GM10248 (cell line): ENCODE data around the gene KIAA0513.

Source experiments
- CTCF ChIA-PET: fragments of 300-600 bp; sonication (Branson Sonifier 250); formaldehyde crosslinking; extraction: SDS; loops from one replicate; lab custom pipeline; 2021; ENCODE audit warnings: antibody characterized with exemption; lab: Yijun Ruan, JAX
- POLR2A ChIA-PET: fragments of 350-650 bp; sonication (Branson Sonifier 250); formaldehyde crosslinking; extraction: SDS; loops from one replicate; lab custom pipeline; 2020; ENCODE audit warnings: antibody characterized with exemption; lab: Yijun Ruan, JAX
- DNase-seq: peaks from one replicate; pipeline ENCODE4 v3.0.0; 2012; ENCODE audit errors: extremely low spot score
- TF ChIP-seq, protein P1 (sequence below): IDR thresholded peaks from 2 replicates; pipeline ENCODE4 v1.5.1; 2012; ENCODE audit warnings: mild to moderate bottlenecking, low read depth; ENCODE audit errors: extremely low read depth, missing control alignments, control extremely low read depth

Gene KIAA0513

DNA sequence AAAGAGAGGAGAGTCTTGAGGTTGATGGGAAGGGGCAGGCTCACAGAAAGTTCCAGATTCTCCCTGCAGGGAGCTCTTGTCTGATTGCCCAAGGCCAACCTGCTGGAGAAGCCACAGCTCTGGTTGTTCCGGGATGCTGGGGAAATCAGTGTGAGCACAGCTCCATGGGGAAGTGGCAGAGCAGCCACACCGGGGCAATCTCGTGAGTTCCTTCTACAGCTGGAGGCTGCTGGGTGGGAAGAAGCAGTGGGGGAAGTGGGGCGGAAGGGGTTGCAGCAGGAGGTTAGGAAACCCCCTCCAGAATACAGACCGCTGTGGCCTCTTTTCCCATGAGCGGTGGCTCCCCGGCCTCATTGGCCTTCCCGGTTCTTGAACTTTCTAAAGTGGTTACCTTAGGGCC, 34.0 kb downstream of the KIAA0513 start:
- ChIA-PET POLR2A (no interaction called here), CTCF (interaction anchor here (1.2 to 7.1 kb wide), 3 partner anchors 25 to 54 kb away, joined by 3 to 51 read pairs (median 6); no protein-coding TSS in a partner anchor)
- DNase-seq = no peak
- TF ChIP-seq, protein P1, sequence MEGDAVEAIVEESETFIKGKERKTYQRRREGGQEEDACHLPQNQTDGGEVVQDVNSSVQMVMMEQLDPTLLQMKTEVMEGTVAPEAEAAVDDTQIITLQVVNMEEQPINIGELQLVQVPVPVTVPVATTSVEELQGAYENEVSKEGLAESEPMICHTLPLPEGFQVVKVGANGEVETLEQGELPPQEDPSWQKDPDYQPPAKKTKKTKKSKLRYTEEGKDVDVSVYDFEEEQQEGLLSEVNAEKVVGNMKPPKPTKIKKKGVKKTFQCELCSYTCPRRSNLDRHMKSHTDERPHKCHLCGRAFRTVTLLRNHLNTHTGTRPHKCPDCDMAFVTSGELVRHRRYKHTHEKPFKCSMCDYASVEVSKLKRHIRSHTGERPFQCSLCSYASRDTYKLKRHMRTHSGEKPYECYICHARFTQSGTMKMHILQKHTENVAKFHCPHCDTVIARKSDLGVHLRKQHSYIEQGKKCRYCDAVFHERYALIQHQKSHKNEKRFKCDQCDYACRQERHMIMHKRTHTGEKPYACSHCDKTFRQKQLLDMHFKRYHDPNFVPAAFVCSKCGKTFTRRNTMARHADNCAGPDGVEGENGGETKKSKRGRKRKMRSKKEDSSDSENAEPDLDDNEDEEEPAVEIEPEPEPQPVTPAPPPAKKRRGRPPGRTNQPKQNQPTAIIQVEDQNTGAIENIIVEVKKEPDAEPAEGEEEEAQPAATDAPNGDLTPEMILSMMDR = no peak

GRCh38 chr16:85062323-85062722, 34.7 kb downstream of the KIAA0513 start:
- TF ChIP-seq, protein P1 = no peak
- CTCF ChIA-PET = interaction anchor here (1.2 to 2.4 kb wide), 2 partner anchors 32 to 53 kb away, joined by 3 to 6 read pairs; no protein-coding TSS in a partner anchor
- no peak for DNase-seq
- POLR2A ChIA-PET = no interaction called here

DNA sequence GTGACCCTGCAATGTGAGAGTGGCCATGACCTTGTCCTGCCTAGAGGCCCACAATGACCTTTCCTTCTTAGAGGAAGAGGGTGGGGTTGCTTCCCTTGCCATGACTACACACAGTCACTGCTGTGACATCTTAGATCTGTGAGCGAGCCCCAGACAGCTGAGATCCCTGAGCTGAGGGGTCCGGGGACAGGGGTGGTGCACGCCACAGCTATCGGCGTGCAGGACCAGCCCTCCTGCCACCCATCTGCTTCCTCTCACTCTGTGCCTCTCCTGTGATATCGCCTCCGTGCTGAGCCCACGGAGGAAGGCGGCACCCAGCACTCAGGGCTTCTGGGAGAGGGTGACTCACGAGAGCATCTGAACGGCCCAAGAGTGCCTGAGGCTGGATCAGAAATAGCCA, 35.2 kb downstream of the KIAA0513 start:
- TF ChIP-seq, protein P1 = no peak
- CTCF ChIA-PET = interaction anchor here (2.4 kb wide), 1 partner anchor 52 kb away, joined by 6 read pairs; no protein-coding TSS in a partner anchor
- no peak for DNase-seq
- POLR2A ChIA-PET = no interaction called here

- POLR2A ChIA-PET = no interaction called here
- DNase-seq = no peak
- TF ChIP-seq, protein P1 = no peak
- CTCF ChIA-PET = interaction anchor here (1.2 to 1.5 kb wide), 2 partner anchors 8 to 51 kb away, joined by 5 to 6 read pairs; no protein-coding TSS in a partner anchor
These were observed 36.6 kb downstream of the KIAA0513 start for GRCh38 chr16:85064186-85064585.

DNA sequence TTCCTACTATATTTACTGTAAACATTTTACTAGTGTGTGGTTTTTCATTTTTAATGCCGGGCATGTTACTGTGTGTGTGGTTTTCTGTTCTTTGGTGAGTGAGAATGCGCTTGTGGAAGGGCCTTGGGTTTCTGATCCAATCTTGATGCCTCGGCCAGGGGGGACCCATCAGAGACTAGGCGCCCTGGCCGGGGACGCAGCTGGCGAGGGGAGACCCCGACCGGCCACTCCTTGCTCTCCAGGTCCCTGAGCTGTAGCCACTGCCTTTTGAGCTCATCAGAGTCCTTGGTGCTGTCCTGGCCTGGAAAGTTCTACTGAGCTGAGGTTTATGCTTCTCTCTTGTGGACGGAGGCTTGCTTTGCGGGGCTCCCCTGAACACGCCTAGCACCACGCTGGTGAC, 37.5 kb downstream of the KIAA0513 start:
- DNase-seq = no peak
- ChIA-PET CTCF (interaction anchor here (1.2 to 2.1 kb wide), 5 partner anchors 9 to 50 kb away, joined by 3 to 12 read pairs (median 5); no protein-coding TSS in a partner anchor), POLR2A (no interaction called here)
- TF ChIP-seq, protein P1 = no peak

DNA sequence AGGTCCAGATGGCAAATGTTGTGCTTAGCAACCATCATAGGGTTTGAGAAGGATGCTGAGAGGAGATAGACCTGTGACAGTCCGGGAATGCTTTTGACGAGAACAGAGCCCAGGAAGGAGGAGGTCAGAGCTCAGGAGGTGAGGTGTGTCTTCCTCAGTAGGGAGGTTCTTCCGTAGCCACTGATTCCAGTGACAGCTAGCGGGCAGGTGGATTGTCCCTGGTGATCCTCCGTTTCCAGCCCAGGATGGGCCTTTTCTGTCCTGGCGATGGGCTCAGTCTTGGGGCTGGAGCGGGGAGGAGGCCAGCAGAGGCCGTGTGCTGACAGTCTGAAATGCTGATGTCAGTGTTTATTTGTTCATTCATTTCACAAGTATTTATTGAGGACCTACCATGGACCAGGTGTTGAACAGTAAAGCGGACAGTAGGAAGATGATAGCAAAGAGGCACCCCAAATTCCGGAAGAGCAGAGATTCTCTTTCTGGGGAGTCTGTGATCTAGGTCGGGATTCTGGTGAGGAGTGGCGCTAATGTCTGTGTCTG, 38.8 kb downstream of the KIAA0513 start:
- TF ChIP-seq, protein P1 = no peak
- DNase-seq = no peak
- POLR2A ChIA-PET = no interaction called here
- CTCF ChIA-PET = interaction anchor here (1.2 to 2.1 kb wide), 3 partner anchors 10 to 20 kb away, joined by 3 to 12 read pairs (median 6); no protein-coding TSS in a partner anchor
